Body of pancreas (tissue), 4 donors: ENCODE measurements around the gene LTK. TPM values are rescaled to one million over a fixed set of nuclear protein-coding genes. Genes with fewer than 3 reads are reported as not detected.

Source experiments
- ATAC-seq: fragments of 150-250 bp; one replicate; pipeline ENCODE4 v1.9.1; 2016
- DNase-seq, 4 donors: peaks; one replicate each; pipeline ENCODE4 v3.0.0-alpha.2; 2019
- H3K27ac ChIP-seq, 4 donors: fragments of 200-600 bp; sonication (generic); 1 replicate in 3 of 4; 2 replicates in 1 of 4; pipeline versions ENCODE4 v1.5.1 to v1.6.1; 2016 to 2019; ENCODE audit warnings: mild to moderate bottlenecking in 1 of 4, mixed read lengths in 1 of 4, moderate library complexity in 1 of 4
- H3K27me3 ChIP-seq, 2 donors: fragments of 200-600 bp; sonication (generic); one replicate each; pipeline ENCODE4 v1.6.0; 2016; ENCODE audit warnings: mild to moderate bottlenecking in 1 of 2
- H3K36me3 ChIP-seq, 2 donors: fragments of 200-600 bp; sonication (generic); replicated peaks in 1 of 2; 2 replicates each; pipeline ENCODE4 v1.5.1; 2016; ENCODE audit warnings: low read depth in 2 of 2; ENCODE audit not compliant: insufficient read depth in 1 of 2
- H3K4me1 ChIP-seq: fragments of 200-600 bp; sonication (generic); one replicate; pipeline ENCODE4 v1.6.0; 2016
- H3K4me3 ChIP-seq, 2 donors: fragments of 200-600 bp; sonication (generic); 1 replicate in 1 of 2; 2 replicates in 1 of 2; pipeline ENCODE4 v1.5.1; 2016 to 2019
- H3K9me3 ChIP-seq, 3 donors: fragments of 200-600 bp; sonication (generic); 1 replicate in 2 of 3; 2 replicates in 1 of 3; pipeline ENCODE4 v1.5.1; 2016
- POLR2A ChIP-seq, 3 donors: fragments of 450-650 bp; IDR thresholded peaks; one replicate each; pipeline ENCODE4 v1.6.1; 2016; ENCODE audit warnings: antibody characterized with exemption in 3 of 3, mild to moderate bottlenecking in 2 of 3
- WGBS, 2 donors: methylation state at CpG; one replicate each; pipeline ENCODE4 v1.1.5; 2017; 5-methylcytosine and 5-hydroxymethylcytosine counted together
- intact Hi-C: fragments of 100-400 bp; cut with DNase I; formaldehyde crosslinking; loops from one replicate; pipeline ENCODE4 v1.15.1; 2023
- total RNA-seq, 2 donors: library from RNA; depleted of rRNA; stranded (reverse); fragments of >200 nt; gene quantifications; one replicate each; pipeline ENCODE4 v1.1.0, GENCODE V29; 2016
- TF ChIP-seq, protein P1 (sequence below), 7 experiments: fragments of 450-650 bp in 4 of 7; fragments of 200-600 bp in 3 of 7; sonication (generic) in 3 of 7; IDR thresholded peaks; one replicate each; pipeline ENCODE4 v1.5.1; 2016 to 2019; ENCODE audit warnings: antibody characterized with exemption in 7 of 7

Gene LTK
- total RNA-seq, 2 donors from 2014 or later, result not detected

DNA sequence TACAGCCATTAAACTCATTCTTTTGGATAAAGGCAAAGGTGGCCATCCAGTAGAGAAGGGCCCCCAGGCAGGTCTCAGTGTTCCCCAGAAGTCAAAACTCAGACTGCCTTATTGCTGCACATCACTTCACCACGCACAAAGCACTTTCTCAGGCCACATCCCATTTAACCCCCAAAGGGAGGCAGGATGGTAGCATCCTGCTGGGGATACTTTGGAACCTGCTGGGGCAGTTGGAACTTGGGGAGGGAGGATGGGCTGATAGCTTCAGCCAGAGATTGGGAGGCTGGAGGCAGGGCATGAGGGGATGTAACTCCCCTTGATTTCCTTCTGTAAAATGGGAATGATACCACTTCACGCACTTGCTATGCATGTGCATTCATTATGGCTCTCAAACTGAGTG, 15.0 kb downstream of the LTK start:
- WGBS, 2 donors, result 71 to 88% methylated on average over 2 of the region's 2 CpGs
- no peaks in the 10 kb centered on the region for H3K36me3 ChIP-seq
- intact Hi-C loops, result no loop called here
- DNase-seq (no peak), ATAC-seq (no peak)
- no peaks in the 10 kb centered on the region for H3K27me3 ChIP-seq
- H3K9me3 ChIP-seq, result no peaks in the 10 kb centered on the region
- peaks cover 28% of the 10 kb centered on the region for H3K4me1 ChIP-seq
- H3K27ac ChIP-seq, result no peak overlapping the region
- H3K4me3 ChIP-seq, result no peak overlapping the region
- TF ChIP-seq POLR2A (IDR thresholded peaks at IDR 0.05), result no peak
- TF ChIP-seq, protein P1, sequence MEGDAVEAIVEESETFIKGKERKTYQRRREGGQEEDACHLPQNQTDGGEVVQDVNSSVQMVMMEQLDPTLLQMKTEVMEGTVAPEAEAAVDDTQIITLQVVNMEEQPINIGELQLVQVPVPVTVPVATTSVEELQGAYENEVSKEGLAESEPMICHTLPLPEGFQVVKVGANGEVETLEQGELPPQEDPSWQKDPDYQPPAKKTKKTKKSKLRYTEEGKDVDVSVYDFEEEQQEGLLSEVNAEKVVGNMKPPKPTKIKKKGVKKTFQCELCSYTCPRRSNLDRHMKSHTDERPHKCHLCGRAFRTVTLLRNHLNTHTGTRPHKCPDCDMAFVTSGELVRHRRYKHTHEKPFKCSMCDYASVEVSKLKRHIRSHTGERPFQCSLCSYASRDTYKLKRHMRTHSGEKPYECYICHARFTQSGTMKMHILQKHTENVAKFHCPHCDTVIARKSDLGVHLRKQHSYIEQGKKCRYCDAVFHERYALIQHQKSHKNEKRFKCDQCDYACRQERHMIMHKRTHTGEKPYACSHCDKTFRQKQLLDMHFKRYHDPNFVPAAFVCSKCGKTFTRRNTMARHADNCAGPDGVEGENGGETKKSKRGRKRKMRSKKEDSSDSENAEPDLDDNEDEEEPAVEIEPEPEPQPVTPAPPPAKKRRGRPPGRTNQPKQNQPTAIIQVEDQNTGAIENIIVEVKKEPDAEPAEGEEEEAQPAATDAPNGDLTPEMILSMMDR (IDR thresholded peaks at IDR 0.05), result no peak

GRCh38 chr15:41495736-41496599, 17.7 kb downstream of the LTK start:
- TF ChIP-seq, protein P1 (IDR thresholded peaks at IDR 0.05), result no peak
- peak in 2 of 3 donors; percentile 14 to 21 for TF ChIP-seq POLR2A (IDR thresholded peaks at IDR 0.05)
- no peak overlapping the region for H3K4me3 ChIP-seq
- H3K27ac ChIP-seq, result peak overlapping the region; percentile 32 to 61 (median 46)
- H3K27me3 ChIP-seq, result no peaks in the 10 kb centered on the region
- H3K36me3 ChIP-seq, result no peaks in the 10 kb centered on the region
- intact Hi-C loops, result no loop called here
- peak; percentile 57 for ATAC-seq
- H3K4me1 ChIP-seq, result peaks cover 39% of the 10 kb centered on the region
- H3K9me3 ChIP-seq, result no peaks in the 10 kb centered on the region
- WGBS, 2 donors, result 24 to 79% methylated on average over 2 to 59 of the region's 59 CpGs
- DNase-seq, result peak; percentile 59 to 80 (median 66)

- Histone ChIP-seq H3K9me3 (no peaks in the 10 kb centered on the region), H3K36me3 (no peaks in the 10 kb centered on the region), H3K27ac (peak overlapping the region in 3 of 4 donors; percentile 36 to 61 (median 55)), H3K27me3 (no peaks in the 10 kb centered on the region), H3K4me3 (no peak overlapping the region), H3K4me1 (peaks cover 39% of the 10 kb centered on the region)
- no peak for TF ChIP-seq POLR2A (IDR thresholded peaks at IDR 0.05)
- TF ChIP-seq, protein P1 (IDR thresholded peaks at IDR 0.05), result no peak
- intact Hi-C loops, result no loop called here
- ATAC-seq (no peak), DNase-seq (peak in 1 of 4 donors; percentile 15)
- 32 to 62% methylated on average over 26 to 59 of the region's 60 CpGs for WGBS, 2 donors
Measured at GRCh38 chr15:41494922-41495735, 18.5 kb downstream of the LTK start.

GRCh38 chr15:41494190-41494921, 19.3 kb downstream of the LTK start:
- DNase-seq, result peak in 3 of 4 donors; percentile 27 to 41 (median 37)
- TF ChIP-seq, protein P1 (IDR thresholded peaks at IDR 0.05), result no peak
- TF ChIP-seq POLR2A (IDR thresholded peaks at IDR 0.05), result no peak
- intact Hi-C loops, result no loop called here

More at GRCh38 chr15:41494190-41494921, 19.3 kb downstream of the LTK start:
- Histone ChIP-seq H3K4me1 (peaks cover 39% of the 10 kb centered on the region), H3K9me3 (no peaks in the 10 kb centered on the region), H3K4me3 (no peak overlapping the region), H3K27ac (no peak overlapping the region), H3K36me3 (no peaks in the 10 kb centered on the region), H3K27me3 (no peaks in the 10 kb centered on the region)
- ATAC-seq, result peak; percentile 28
- 7 to 13% methylated on average over 3 to 75 of the region's 77 CpGs for WGBS, 2 donors
